NCI-H345 treated with DMSO at 0.1 percent for 48 hours (cell line): Measurements from ENCODE around the gene CMTM7.

Experiments
- DNase-seq: peaks from one replicate; lab custom pipeline; 2025; ENCODE audit not compliant: unreplicated experiment; lab: John Stamatoyannopoulos, UW

Gene CMTM7

GRCh38 chr3:32413845-32414521, 22.3 kb downstream of the CMTM7 start:
- DNase-seq = no peak

DNA sequence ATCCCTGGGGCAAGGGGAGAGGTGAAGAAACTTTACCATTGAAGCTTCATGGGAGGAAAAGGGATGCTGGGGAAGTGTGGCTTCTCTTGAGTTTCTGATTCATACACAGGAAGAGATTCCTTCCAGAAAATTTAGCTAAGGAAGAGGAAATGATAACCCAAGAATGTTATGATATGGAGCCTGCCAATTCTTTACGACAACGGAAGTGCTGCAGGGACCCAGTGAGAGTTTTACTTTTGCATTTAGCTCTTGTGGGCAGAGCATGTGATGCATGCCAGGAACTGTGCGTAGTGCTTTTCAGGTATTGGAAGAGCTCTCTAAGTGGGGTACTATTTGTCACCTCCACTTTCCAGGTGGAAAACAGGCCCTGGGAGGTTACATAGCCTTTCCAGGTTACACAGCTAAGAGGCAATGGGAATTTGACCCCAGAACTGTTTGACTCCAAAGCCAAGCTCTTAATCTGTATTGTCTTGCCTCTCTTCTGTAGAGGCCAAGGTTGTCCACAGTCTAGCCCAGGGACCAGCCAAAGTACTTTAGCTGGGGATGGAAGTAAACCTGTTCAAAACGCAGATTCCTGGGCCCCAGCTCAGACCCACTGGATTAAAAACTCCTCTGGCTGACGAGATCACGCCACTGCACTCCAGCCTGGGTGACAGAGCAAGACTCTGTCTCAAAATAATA, 23.0 kb downstream of the CMTM7 start:
- no peak for DNase-seq

DNA sequence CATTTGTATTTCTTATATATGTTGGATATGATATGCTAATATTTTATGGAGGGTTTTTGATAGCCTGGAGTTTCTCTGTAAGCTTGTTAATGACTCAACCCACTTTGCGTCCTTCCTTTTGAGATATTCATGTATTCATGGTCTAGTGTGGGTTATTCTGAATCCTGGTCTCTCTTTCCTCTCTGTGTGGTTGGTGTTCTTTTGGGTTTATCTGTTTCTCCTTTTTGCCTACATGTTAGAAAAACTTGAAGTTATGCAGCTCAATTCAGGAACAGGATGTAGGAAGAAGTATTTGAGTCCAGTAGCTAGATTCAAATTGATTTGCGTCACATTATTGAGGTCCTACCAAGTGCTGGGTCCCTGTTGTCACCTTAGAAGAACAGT, 28.1 kb downstream of the CMTM7 start:
- DNase-seq = no peak

DNA sequence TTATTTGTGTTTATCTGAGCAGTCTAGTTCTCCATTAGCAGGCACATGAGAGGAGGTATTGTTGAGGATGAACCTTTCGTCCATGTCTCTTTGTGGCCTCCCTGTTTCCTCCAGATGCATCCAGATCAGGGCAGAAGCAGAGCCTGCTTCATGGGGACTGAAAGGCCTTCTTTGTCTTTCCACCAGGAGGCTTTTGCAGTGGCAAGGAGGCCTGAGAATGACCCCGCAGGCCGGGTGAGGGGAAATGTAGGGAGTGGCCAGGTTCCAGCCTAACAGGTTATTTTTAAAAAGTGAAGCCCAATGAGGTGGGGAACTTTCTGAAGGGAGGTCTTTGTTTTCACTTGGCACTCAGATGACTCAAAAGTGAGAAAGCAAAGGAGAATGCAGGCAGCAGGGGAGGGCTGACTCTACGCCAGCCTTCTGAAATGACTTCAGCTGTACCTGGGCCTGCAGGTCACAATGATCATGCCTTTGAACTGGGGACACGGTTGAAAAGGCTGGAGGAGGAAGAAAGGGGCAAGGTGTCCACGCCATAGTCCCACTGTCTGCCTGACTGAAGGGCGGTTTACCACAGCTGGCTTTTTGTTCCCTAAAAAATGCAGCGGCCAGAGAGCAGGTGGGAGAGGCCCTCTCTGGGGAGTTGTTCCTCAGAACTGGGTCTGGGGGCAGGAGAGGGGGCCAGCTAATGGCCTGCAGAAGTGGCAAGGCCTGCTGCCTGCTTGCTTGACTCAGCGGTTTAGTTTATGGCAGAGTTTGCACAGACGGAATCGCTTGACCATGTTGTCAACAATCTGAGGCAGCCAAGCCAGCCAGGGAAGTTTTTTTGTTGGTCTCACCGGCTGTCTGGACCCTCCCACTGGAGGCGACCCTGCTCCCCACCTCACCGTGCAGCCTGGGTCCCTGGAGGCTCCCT, 28.7 kb downstream of the CMTM7 start:
- no peak for DNase-seq

DNA sequence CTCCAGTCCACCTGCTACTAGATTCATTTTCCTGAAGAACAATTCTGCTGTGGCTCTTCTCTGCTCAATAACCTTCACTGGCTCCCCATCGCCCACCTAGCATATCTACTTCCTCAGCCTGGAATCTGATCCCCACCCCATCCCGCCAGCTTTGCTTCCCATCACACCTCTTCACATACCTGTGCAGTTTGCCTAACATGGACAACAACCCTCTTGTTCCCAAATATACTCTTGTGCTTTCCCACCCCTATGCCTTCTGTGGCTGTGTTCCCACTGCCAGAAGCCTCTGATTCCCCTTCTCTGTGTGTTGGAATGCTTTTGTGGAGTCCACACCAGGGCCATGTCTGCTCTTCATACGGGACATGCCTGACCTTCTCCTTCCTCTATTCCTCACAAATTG, 29.5 kb downstream of the CMTM7 start:
- DNase-seq = no peak

DNA sequence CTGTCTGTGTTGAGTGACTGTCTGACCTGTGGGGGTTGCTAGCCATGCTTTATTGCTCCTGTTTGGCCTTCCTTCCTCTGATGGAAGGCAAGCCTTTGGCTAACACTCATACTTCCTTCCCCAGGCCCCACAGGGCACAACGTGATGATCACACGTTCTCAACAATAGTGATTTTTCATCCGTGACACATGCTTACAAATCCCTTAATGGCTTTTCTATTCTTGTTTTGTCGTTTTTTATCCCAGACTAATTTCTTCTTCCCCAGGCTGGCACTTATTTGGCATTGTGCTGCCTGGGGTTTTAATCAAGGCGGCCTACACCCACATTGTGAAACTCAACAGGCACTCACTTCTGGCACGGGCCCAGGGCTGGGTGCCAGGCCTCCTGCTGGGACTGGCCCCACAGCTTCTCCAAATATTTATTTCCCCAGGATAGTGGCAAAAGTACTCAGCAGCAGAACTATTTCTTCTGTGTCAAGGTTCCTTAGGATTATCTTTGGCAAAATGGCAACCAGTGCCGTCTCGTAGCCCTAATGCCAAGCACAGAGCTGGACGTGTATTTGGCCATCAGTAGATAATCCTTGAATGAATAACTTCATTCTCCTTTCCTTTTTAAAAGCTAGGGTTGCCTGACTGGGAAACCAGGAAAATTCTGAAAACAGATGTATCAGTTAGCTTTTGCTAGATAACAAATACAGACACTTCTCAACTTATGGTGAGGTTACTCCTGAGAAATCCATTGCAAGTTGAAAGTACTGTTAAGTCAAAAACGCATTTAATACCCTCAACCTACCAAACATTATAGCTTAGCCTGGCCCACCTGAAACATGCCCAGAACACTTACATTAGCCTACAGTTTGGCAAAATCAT, 30.6 kb downstream of the CMTM7 start:
- DNase-seq = peak; percentile 77

GRCh38 chr3:32422943-32423342, 31.3 kb downstream of the CMTM7 start:
- DNase-seq = no peak

GRCh38 chr3:32423534-32423933, 31.9 kb downstream of the CMTM7 start:
- DNase-seq = no peak

- no peak for DNase-seq
Observed at GRCh38 chr3:32423956-32424557, 32.4 kb downstream of the CMTM7 start.

GRCh38 chr3:32424581-32425250, 33.1 kb downstream of the CMTM7 start:
- DNase-seq = no peak

DNA sequence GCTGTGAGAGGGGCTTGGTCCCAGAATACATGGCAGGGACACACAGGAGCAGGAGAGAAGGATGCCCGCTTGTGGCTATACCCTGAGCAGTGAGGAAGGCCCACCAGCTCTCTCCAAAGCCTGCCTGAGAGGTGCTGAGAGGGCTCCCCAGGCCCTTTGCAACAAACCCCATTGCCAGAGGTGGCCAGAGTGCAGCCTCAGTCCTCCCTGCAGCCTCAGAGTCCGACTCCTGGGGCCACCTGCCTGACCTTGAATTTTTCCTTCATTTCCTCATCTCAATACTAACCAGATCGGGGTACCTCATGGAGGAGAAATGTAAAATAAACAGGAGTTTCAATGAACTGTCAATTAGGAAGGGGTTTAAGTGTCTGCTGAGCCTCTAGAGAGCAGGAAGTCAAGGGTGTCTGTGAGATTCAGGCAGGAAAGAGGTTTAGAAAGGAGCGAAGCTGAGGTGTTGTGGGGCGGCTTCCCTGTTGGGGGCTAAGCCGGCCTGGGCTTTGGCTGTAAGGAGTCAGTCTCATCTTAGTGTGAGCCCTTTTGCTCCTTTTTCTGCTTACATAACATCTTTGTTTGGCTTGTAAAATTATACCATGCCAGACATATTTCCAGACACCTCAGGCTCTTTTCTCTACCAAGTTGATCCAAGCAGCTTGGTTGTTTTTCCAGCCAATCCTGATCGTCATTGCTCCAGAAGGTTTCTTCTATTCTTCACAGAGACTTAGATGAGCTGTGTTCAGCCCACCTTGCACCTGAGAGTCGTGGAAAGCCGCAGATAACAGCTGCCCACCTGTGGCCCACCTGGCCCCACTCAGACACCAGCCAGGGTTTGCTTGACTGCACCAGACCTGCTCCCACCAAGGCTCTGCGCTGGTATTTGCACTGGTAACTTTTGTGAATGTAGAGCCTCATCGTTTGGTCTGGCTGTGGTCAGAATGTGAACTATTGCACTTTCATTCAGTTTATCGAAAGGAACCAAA, 36.7 kb downstream of the CMTM7 start:
- DNase-seq = no peak

- no peak for DNase-seq
Observed at GRCh38 chr3:32430900-32431299, 39.2 kb downstream of the CMTM7 start.

- DNase-seq = no peak
Observed at GRCh38 chr3:32431481-32431880, 39.8 kb downstream of the CMTM7 start.

DNA sequence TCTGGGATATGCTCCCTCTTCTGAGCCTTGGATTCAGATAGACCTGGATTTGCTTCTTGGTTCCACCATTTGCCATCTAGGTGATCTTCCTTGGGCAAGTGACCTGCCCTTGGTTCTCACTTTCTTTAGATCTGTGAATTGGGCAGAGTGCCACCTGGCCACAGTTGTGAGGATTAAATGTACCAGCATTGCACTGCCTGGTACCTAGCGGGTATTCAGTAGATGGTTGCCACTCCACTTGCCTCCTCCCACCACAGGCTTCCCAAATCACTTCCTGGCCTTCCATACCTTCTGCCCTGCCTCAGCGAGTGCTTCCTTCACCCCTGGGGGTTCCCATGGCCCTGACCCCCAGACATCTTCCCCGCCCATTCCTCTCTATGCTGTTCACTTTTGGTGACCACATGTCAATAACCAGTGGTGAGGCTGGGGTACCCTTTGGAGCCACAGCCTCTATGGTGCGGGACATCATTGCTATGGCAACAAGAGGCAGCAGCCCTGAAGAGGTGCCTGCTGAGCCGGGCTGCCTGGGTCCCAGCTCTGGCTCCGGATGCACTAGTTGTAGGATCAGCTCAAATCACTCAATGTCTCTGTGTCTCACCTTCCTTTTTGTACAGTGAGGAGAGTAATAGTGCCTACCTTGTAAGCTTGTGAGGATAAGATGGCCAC, 40.5 kb downstream of the CMTM7 start:
- DNase-seq = no peak

GRCh38 chr3:32432711-32433530, 41.3 kb downstream of the CMTM7 start:
- no peak for DNase-seq

GRCh38 chr3:32434206-32434605, 42.6 kb downstream of the CMTM7 start:
- no peak for DNase-seq
